Measurements from ENCODE around the gene RPL22L1.
"Not testable (repeated sequence)": the region's sequence is repeated elsewhere in the genome, so short reads cannot be mapped to it uniquely, and the experiment has no call there.

Gene RPL22L1

GRCh38 chr3:170869645-170870593 is at the start of gene RPL22L1:
Gene RPL22L1, minus strand, starts transcription at chr3:170870195. Its CDS starts 28 bp downstream, at chr3:170870167.
- DNase-seq, result peak; percentile 92 to 94

- no peak for DNase-seq
Measured at GRCh38 chr3:170918715-170919114, 48.7 kb upstream of the RPL22L1 start.

- DNase-seq, result no peak
Measured at GRCh38 chr3:170914690-170915089, 44.7 kb upstream of the RPL22L1 start.

- DNase-seq, result no peak
Measured at GRCh38 chr3:170914212-170914611, 44.2 kb upstream of the RPL22L1 start.

- no peak for DNase-seq
Measured at GRCh38 chr3:170911051-170911450, 41.1 kb upstream of the RPL22L1 start.

GRCh38 chr3:170910542-170910941 is 40.5 kb upstream of the RPL22L1 start:
- DNase-seq, result no peak

GRCh38 chr3:170909129-170909903 is 39.3 kb upstream of the RPL22L1 start:
- DNase-seq, result no peak

- peak; percentile 96 for DNase-seq
Measured at GRCh38 chr3:170908235-170909116, 38.5 kb upstream of the RPL22L1 start, which contains the start of gene EIF5A2. Gene EIF5A2, minus strand, starts transcription at chr3:170908637. Its CDS starts 831 bp downstream, at chr3:170907806.

GRCh38 chr3:170907637-170908234 is 37.7 kb upstream of the RPL22L1 start:
- peak in 1 of 2 experiments; percentile 6 for DNase-seq

- no peak for DNase-seq
Measured at GRCh38 chr3:170905862-170906261, 35.9 kb upstream of the RPL22L1 start.

GRCh38 chr3:170903123-170903522 is 33.1 kb upstream of the RPL22L1 start:
- no peak for DNase-seq

- DNase-seq, result no peak
Measured at GRCh38 chr3:170899455-170899854, 29.5 kb upstream of the RPL22L1 start.

- DNase-seq, result no peak
Measured at GRCh38 chr3:170897978-170898377, 28.0 kb upstream of the RPL22L1 start.

- DNase-seq, result not testable (repeated sequence)
Measured at GRCh38 chr3:170897199-170897598, 27.2 kb upstream of the RPL22L1 start.

- DNase-seq, result no peak
Measured at GRCh38 chr3:170896781-170897180, 26.8 kb upstream of the RPL22L1 start.

- not testable (repeated sequence) for DNase-seq
Measured at GRCh38 chr3:170896333-170896732, 26.3 kb upstream of the RPL22L1 start.

- DNase-seq, result no peak
Measured at GRCh38 chr3:170893895-170894294, 23.9 kb upstream of the RPL22L1 start.

- no peak for DNase-seq
Measured at GRCh38 chr3:170889630-170890029, 19.6 kb upstream of the RPL22L1 start.

GRCh38 chr3:170889132-170889531 is 19.1 kb upstream of the RPL22L1 start:
- no peak for DNase-seq

GRCh38 chr3:170884109-170884930 is 14.3 kb upstream of the RPL22L1 start:
- DNase-seq, result not testable (repeated sequence)

- DNase-seq, result not testable (repeated sequence)
Measured at GRCh38 chr3:170878688-170879087, 8.7 kb upstream of the RPL22L1 start.
